ENCODE data around the gene CAVIN1. TPM values are rescaled to one million over a fixed set of nuclear protein-coding genes. Genes with fewer than 3 reads are reported as not detected.
"Not testable (repeated sequence)": the region's sequence is repeated elsewhere in the genome, so short reads cannot be mapped to it uniquely, and the experiment has no call there.

Gene CAVIN1
- total and polyA plus RNA-seq, 8 donors, result 11.5 to 42.6 (median 24.2) TPM

DNA sequence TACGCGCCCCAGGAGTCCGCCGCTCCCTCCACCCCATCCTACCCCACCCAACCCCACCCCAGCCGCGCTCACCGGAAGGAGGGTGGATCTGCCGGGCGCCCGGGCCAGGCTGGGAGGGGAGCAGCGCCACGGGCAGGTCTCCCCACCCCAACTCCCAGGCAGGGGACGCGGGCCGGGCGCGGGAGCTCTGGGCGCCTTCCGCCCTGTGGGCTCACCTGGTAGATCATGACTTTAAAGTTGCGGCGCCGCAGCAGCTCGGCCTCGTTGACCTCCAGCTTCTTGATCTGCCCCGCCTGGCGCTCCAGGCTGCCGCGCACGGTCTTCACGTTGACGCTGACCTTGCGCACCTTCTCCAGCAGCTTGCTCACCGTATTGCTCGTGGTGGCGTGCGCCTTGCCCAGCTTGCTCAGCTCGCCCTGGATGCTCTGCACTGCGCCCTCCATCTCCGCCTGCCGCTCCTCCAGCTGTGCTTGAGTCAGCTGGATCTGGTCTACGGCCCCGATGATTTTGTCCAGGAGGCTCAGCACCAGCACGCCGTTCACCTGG, 571 bp downstream of the CAVIN1 start:
- H3K9me3 ChIP-seq, result no peaks in the 10 kb centered on the region
- WGBS, 2 donors, result 1% methylated on average over 36 to 43 of the region's 44 CpGs
- no peaks in the 10 kb centered on the region for H3K27me3 ChIP-seq
- FAIRE-seq (no peak), ATAC-seq (peak; percentile 47 to 64 (median 58)), DNase-seq (peak in 4 of 6 donors; percentile 46 to 82 (median 62))
- peak overlapping the region; percentile 11 to 57 (median 50) for H3K27ac ChIP-seq
- no peaks in the 10 kb centered on the region for H3K4me1 ChIP-seq
- TF ChIP-seq, protein P1, sequence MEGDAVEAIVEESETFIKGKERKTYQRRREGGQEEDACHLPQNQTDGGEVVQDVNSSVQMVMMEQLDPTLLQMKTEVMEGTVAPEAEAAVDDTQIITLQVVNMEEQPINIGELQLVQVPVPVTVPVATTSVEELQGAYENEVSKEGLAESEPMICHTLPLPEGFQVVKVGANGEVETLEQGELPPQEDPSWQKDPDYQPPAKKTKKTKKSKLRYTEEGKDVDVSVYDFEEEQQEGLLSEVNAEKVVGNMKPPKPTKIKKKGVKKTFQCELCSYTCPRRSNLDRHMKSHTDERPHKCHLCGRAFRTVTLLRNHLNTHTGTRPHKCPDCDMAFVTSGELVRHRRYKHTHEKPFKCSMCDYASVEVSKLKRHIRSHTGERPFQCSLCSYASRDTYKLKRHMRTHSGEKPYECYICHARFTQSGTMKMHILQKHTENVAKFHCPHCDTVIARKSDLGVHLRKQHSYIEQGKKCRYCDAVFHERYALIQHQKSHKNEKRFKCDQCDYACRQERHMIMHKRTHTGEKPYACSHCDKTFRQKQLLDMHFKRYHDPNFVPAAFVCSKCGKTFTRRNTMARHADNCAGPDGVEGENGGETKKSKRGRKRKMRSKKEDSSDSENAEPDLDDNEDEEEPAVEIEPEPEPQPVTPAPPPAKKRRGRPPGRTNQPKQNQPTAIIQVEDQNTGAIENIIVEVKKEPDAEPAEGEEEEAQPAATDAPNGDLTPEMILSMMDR (IDR thresholded peaks at IDR 0.05), result no peak
- peak overlapping the region; percentile 50 to 54 (median 51) for H3K4me3 ChIP-seq
- H3K36me3 ChIP-seq, result no peaks in the 10 kb centered on the region
- intact Hi-C loops (cut with DNase I), result loop anchor here in 1 of 3 donors (5.0 kb wide), 1 partner anchor 95 kb away; no protein-coding TSS in a partner anchor

DNA sequence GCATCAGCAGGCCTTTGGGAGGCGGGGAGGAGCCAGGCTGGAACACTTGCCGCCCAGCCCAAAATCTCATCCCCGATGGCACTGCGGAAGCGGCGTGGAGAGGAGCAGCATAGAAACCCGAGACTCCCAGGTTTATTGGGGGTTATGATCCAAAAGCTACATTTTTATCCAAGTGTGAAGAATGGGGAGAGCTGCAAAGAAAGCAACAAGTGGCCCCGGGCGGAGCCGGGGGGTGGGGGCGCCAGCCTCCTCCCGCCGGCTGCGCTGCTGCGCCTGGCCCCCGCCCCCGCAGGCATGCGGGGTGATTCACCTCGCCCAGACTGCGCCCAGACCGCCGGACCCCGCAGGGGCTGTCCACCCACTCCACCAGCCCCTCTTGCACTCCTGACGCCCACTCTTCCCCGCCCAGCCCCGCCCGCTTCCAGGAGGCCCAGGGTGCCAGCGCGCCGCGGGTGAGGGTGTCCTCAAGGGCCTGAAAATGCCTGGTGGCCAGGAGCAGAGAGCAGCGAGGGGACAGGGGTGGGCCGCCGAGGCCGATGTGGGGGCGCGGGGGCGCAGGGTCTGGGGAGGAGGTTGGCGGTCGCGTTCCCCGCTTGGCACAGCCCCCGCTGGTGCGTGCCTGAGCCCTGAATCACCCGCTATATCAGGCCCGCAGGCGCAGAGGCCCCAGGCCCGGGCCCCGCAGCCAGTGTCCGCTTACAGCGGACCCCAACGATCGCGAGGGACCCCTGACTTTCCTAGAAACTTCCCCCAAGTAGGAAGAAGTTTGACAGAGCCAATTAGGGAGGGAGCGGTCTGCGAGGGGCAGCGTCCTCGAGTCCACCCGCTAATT, 1.3 kb downstream of the CAVIN1 start:
- TF ChIP-seq, protein P1 (IDR thresholded peaks at IDR 0.05), result no peak
- Histone ChIP-seq H3K9me3 (no peaks in the 10 kb centered on the region), H3K4me1 (no peaks in the 10 kb centered on the region), H3K27me3 (no peaks in the 10 kb centered on the region), H3K36me3 (no peaks in the 10 kb centered on the region), H3K27ac (peak overlapping the region in 2 of 4 donors; percentile 11 to 57), H3K4me3 (peak overlapping the region; percentile 50 to 54 (median 51))
- intact Hi-C loops (cut with DNase I), result loop anchor here in 1 of 3 donors (5.0 kb wide), 1 partner anchor 96 kb away; no protein-coding TSS in a partner anchor
- FAIRE-seq (no peak), DNase-seq (peak in 4 of 6 donors; percentile 26 to 75 (median 52)), ATAC-seq (peak in 3 of 4 donors; percentile 7 to 11 (median 9))
- WGBS, 2 donors, result 36 to 41% methylated on average over 39 to 59 of the region's 59 CpGs

DNA sequence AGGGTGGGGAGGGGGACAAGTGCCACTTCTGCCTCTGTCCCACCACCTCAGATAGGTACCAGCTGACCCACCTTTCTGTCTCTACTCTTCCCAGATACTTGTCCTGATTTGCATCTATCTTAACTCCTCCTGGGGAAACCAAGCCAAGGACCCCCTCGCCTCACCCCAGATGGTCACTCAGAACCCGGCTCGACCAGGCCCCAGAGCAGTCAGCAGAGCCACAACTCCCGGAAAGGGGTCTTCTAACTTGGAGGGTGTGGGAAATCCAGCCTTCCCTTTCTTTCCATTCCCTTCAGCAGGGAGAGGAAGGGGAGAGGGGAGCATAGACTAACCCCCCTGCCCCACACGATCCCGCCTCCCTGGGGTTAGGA, 1.9 kb downstream of the CAVIN1 start:
- Histone ChIP-seq H3K36me3 (no peaks in the 10 kb centered on the region), H3K27ac (no peak overlapping the region), H3K9me3 (no peaks in the 10 kb centered on the region), H3K4me3 (peak overlapping the region in 2 of 4 donors; percentile 52 to 54), H3K27me3 (no peaks in the 10 kb centered on the region), H3K4me1 (no peaks in the 10 kb centered on the region)
- TF ChIP-seq, protein P1 (IDR thresholded peaks at IDR 0.05), result no peak
- WGBS, 2 donors, result 65 to 75% methylated on average over 6 of the region's 6 CpGs
- intact Hi-C loops (cut with DNase I), result loop anchor here in 1 of 3 donors (5.0 kb wide), 1 partner anchor 96 kb away; no protein-coding TSS in a partner anchor
- DNase-seq, result no peak
- no peak for ATAC-seq
- no peak for FAIRE-seq

GRCh38 chr17:42417981-42418380, 5.1 kb downstream of the CAVIN1 start:
- H3K27ac ChIP-seq; FAIRE-seq; intact Hi-C loops (cut with DNase I); ATAC-seq; H3K9me3 ChIP-seq; DNase-seq; H3K27me3 ChIP-seq; H3K36me3 ChIP-seq; H3K4me1 ChIP-seq; H3K4me3 ChIP-seq: not testable (repeated sequence)
- WGBS, 2 donors, result 86 to 96% methylated on average over 5 of the region's 5 CpGs

- 77 to 81% methylated on average over 6 to 7 of the region's 7 CpGs for WGBS, 2 donors
- ATAC-seq (no peak), DNase-seq (no peak), FAIRE-seq (no peak)
- H3K4me1 ChIP-seq, result no peaks in the 10 kb centered on the region
- no peak overlapping the region for H3K4me3 ChIP-seq
- intact Hi-C loops (cut with DNase I), result no loop called here
- no peaks in the 10 kb centered on the region for H3K27me3 ChIP-seq
- H3K9me3 ChIP-seq, result no peaks in the 10 kb centered on the region
- TF ChIP-seq, protein P1 (IDR thresholded peaks at IDR 0.05), result no peak
- no peaks in the 10 kb centered on the region for H3K36me3 ChIP-seq
- no peak overlapping the region for H3K27ac ChIP-seq
These were observed 8.2 kb downstream of the CAVIN1 start for GRCh38 chr17:42414704-42415409.
